Body of pancreas (tissue), 4 donors: ENCODE measurements around the gene DEFB113.

Experiments
- CTCF ChIP-seq, 7 experiments: fragments of 450-650 bp in 4 of 7; fragments of 200-600 bp in 3 of 7; sonication (generic) in 3 of 7; IDR thresholded peaks; one replicate each; pipeline ENCODE4 v1.5.1; 2016 to 2019; ENCODE audit warnings: antibody characterized with exemption in 7 of 7
- POLR2A ChIP-seq, 3 donors: fragments of 450-650 bp; IDR thresholded peaks; one replicate each; pipeline ENCODE4 v1.6.1; 2016; ENCODE audit warnings: antibody characterized with exemption in 3 of 3, mild to moderate bottlenecking in 2 of 3

- TF ChIP-seq POLR2A (IDR thresholded peaks at IDR 0.05), result no peak
- TF ChIP-seq CTCF (IDR thresholded peaks at IDR 0.05), result no peak
Measured at GRCh38 chr6:49933526-49933925, 35.9 kb downstream of the DEFB113 start.
